ENCODE results near the gene SPTB.

GRCh38 chr14:64774272-64774671, 105.4 kb downstream of the SPTB start:
- TF ChIP-seq CTCF (IDR thresholded peaks at IDR 0.05) (no peak), POLR2A (IDR thresholded peaks at IDR 0.05) (no peak)
